HT-29 (cell line): Measurements from ENCODE around the gene SLC30A1. TPM values are rescaled to one million over a fixed set of nuclear protein-coding genes. Genes with fewer than 3 reads are reported as not detected.
"Not testable (repeated sequence)": the region's sequence is repeated elsewhere in the genome, so short reads cannot be mapped to it uniquely, and the experiment has no call there.

Experiments used
- DNase-seq: peaks from one replicate; pipeline ENCODE4 v3.0.0-alpha.2; 2015; ENCODE audit warnings: low spot score
- total RNA-seq: library from RNA; depleted of rRNA; stranded (reverse); fragments of >200 nt; shearing (Covaris generic); gene quantifications from 2 replicates; pipeline ENCODE4 v1.2.3, GENCODE V29; 2014

The SLC30A1 gene
- total RNA-seq, 1 experiment from 2014 or later, result 8.1 TPM

DNA sequence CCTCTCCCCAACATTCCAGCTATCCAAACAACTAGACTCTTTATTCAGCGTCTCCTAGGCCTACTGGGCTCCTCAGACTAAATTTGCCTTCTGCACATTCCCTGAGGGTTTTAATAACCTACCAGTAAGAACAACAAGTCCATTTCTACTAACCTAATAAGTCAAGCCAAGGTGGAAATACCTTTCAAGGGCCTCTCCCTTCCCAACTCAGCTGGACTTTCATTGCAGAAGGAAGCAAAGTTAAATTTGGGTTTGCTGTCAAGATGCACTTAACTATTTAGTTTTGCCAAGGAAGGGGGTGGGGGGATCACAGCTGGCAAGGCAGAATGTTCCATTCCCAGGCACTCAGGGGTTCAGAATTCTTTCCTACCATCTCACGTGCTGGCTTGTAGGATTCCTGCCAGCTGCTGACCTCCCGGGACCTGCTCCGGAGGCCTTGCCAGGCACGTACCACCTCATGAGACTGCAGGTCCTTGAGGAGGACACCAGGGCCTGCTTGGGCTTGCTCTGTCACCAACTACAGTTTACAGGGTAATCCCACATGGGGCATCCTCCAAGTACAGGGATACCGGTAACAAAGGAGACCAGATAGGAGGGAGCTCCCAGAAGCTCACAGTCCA lies 29.8 kb downstream of the SLC30A1 start:
- no peak for DNase-seq

- DNase-seq, result peak; percentile 56
Observed at GRCh38 chr1:211548321-211549091, 30.5 kb downstream of the SLC30A1 start.

DNA sequence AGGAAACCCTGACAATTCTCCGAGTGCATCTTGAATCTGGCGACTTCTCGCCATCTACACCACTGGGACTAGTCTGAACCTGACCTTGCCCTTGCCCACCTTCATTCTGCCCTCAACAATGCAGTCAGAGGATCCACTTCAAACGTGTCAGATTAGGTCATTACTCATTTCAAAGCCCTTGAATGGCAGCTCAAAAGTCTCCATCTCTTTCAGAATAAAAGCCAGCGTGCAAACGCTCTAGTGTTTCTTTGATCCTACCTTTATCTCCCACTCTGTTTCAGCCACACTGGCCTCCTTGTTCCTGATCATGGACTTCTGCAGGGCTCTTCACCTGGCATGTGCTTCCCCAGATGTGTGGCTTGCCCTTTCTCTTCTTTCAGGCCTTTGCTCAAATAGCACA lies 31.3 kb downstream of the SLC30A1 start:
- no peak for DNase-seq

DNA sequence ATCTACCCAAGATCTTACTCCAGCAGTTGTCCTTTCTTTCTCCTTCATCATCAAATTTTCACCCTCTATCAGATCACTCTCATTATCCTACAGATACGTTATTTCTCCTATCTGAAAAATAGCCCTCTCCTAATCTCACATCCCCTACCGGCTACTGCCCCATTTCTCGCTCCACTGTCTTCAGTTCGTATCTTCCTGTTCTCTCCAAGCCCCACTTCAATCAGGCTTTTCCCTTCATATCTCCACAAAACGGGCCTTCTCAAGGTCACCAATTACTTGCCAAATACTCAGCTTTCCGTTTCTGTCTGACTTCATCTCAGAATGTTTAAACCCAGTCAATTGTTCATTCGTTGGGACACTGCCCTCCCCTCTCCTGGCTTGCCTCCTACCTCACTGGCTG lies 32.4 kb downstream of the SLC30A1 start:
- no peak for DNase-seq

- peak; percentile 33 for DNase-seq
Observed at GRCh38 chr1:211543025-211543424, 35.9 kb downstream of the SLC30A1 start.

GRCh38 chr1:211541720-211542477 lies 37.1 kb downstream of the SLC30A1 start:
- peak; percentile 78 for DNase-seq

- DNase-seq, result no peak
Observed at GRCh38 chr1:211541278-211541677, 37.7 kb downstream of the SLC30A1 start.

DNA sequence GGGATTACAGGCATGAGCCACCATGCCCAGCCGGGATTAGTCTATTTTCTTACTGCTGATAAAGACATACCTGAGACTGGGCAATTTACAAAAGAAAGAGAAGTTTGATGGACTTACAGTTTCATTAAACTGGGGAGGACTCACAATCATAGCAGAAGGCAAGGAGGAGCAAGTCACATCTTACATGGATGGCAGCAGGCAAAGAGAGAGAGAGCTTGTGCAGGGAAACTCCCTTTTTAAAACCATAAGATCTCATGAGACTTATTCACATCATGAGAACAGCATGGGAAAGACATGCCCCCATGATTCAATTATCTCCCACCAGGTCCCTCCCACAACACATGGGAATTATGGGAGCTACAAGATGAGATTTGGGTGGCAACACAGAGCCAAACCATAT lies 38.1 kb downstream of the SLC30A1 start:
- DNase-seq, result not testable (repeated sequence)

DNA sequence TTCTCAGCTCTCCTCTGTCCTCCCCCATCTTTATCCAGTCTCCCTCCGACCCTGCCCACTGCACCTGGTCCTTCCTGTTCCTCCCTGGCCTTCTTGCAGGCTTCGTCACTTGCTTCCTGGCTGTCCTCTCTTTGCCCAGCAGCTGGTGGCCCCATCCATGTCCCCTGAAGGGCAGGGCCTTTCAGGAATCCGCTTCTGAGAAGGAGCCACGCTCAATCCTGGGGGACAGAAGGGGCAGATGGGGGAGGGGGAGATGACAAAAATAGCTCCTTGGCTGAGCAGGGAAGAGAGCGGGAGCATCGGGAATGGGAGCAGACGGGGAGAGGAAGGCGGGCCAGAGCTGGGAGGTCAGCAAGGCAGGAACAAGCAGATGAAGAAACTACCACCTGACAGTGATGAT lies 40.7 kb downstream of the SLC30A1 start:
- no peak for DNase-seq

GRCh38 chr1:211537253-211537652 lies 41.7 kb downstream of the SLC30A1 start:
- DNase-seq, result no peak

DNA sequence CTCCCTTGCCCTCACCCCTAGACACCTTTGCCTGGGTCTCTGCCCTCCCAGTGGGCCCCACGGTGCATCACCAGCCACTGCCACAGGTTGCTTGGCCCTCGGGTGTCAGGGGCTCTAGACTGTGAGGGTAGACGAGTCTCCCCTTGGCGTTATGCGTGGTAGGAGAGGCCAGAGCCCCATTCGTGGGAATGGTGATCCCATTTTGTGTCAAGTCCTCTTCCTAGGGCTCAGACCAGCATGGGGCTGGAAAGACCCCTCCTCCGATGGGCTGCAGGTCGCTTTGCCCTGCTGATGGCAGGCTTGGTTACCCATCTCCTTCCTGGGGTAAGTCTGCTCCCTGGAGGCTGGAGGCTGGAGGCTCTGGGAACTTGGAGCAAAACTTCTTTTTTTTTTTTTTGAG lies 42.4 kb downstream of the SLC30A1 start:
- no peak for DNase-seq

- DNase-seq, result no peak
Observed at GRCh38 chr1:211535346-211535745, 43.6 kb downstream of the SLC30A1 start.

DNA sequence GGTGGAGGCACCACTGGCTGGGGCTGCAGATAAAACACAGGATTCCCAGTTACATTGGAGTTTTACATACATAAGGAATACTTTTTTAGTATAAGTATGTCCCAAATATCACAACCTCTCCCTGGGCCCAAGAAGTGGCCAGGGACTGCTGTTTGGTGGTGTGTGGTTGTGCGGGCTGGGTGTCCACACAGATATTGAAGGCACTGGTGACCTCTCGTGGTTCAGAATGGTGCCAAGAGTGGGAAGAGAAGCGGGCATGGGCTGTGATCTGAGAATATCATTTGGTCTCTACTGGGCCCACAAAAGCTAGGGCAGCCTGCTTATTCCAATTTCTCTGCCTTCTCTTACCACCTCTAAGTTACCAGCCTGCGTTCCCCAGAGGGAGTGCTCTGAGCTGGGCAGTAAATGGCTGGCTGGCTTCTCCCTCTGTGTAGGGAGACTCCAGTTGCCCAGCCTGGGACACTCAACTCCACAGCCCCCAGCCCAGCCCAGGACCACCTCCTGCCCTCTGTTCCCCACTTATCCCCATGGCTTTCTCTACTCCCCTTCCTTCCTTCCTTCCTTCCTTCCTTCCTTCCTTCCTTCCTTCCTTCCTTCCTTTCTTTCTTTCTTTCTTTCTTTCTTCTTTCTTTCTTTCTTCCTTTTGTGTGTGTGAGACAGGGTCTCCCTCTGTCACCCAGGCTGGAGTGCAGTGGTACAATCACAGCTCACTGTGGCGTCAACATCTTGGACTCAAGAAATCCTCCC lies 44.2 kb downstream of the SLC30A1 start:
- DNase-seq, result no peak

GRCh38 chr1:211532088-211532444 lies 46.9 kb downstream of the SLC30A1 start:
- DNase-seq, result no peak

- DNase-seq, result no peak
Observed at GRCh38 chr1:211531194-211532087, 47.5 kb downstream of the SLC30A1 start.

- DNase-seq, result no peak
Observed at GRCh38 chr1:211530102-211530501, 48.9 kb downstream of the SLC30A1 start.

DNA sequence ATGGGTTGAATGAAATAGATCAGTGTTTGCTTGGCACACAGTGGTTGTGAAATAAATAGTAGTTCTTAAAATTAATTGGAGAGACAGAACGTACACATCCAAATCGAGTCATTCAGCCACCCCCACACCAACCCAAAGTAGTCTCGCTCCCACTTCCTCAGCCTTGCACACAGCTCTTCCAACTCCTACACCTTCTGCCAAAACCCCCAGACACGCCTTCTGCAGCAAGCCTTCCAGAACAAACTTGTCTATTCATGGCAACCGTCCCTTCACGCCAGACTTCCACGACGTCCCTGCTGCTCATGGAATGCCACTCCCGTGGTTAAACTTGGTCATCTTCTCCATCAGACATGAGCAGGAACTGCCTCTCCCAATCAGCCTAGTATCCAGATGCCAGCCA lies 49.5 kb downstream of the SLC30A1 start:
- DNase-seq, result no peak

- DNase-seq, result no peak
Observed at GRCh38 chr1:211529011-211529410, 50.0 kb downstream of the SLC30A1 start.

GRCh38 chr1:211527888-211528287 lies 51.1 kb downstream of the SLC30A1 start:
- no peak for DNase-seq

GRCh38 chr1:211527006-211527405 lies 52.0 kb downstream of the SLC30A1 start:
- DNase-seq, result no peak

- no peak for DNase-seq
Observed at GRCh38 chr1:211526101-211526500, 52.9 kb downstream of the SLC30A1 start.
